ENCODE data around the gene RPTOR. TPM values are rescaled to one million over a fixed set of nuclear protein-coding genes. Genes with fewer than 3 reads are reported as not detected.

Gene RPTOR
- total RNA-seq, 1 experiment from 2014 or later = 25.1 TPM

DNA sequence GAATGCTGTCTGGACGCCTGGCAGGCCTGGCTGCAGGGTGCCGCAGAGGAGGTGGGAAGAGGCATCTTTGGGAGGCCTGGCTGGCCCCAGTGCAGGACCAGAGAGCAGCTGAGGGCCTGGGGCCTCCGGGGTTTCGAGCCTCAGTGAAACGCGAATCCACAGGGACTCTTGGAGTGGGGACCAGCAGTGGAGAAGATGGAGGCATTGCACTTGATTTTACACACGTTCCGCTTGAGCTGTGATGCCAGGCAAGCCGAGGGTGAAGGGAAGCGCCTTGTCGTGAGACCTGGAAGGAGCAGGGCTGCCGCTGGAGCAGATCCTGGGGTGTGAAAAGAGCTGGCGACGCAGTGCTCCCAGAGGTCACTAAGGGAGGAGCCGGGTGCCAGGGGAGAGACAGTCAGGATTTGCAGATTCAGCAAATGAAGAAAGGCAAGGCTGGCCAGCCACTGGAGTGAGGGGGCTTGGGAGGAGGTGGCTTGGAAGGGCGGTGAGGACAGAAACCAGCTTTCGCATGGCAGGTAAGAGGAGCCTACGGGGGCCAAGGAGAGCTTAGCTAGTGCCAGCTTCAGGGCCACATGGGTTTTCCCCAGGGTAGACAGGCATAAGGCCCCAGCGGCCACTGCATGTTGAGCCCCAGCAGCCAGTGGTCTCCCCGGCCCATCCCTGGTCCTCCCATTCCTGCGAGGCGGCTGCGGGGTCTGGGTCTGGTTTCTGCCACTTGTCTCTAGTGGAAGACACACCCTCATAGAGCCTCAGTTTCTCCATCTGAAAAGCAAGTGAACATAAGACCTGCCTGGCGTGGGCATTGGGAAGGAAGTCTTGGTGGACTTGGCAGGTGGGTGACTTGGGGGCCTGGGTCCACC lies 271.8 kb downstream of the RPTOR start:
- no peak overlapping the region for H2BK12ac ChIP-seq (ENCODE audit: insufficient read length, low read depth, low read length)
- H4K20me1 ChIP-seq (ENCODE audit: control insufficient read depth, insufficient read depth, insufficient read length) = no peaks in the 10 kb centered on the region
- Mint-ChIP-seq H3K27me3 (ENCODE audit: low read depth) (no peaks in the 10 kb centered on the region), H3K4me3 (no peak overlapping the region), H3K27ac (peak overlapping the region in 2 of 3 experiments; percentile 34 to 59; a peak in 4 of 7 replicates), H3K36me3 (ENCODE audit: insufficient read depth in 1 of 3, low read depth in 3 of 3) (no peaks in the 10 kb centered on the region), H3K9me3 (no peaks in the 10 kb centered on the region), H3K4me1 (peaks cover 16 to 23% of the 10 kb centered on the region in 2 experiments)
- H3K56ac ChIP-seq (ENCODE audit: insufficient read length, low read depth, low read length) = no peak overlapping the region
- H2BK20ac ChIP-seq (ENCODE audit: low read depth, low read length, poor library complexity, severe bottlenecking) = no peak overlapping the region
- no peak overlapping the region for H2AFZ ChIP-seq (ENCODE audit: low read length)
- H3K27ac ChIP-seq (ENCODE audit: insufficient read length, low read depth, low read length) = no peak overlapping the region
- no peak overlapping the region for H4K5ac ChIP-seq (ENCODE audit: insufficient read length, low read depth, low read length)
- no peak for DNase-seq
- no peak overlapping the region for H4K91ac ChIP-seq (ENCODE audit: insufficient read length, low read depth, low read length)
- H3K23me2 ChIP-seq (ENCODE audit: insufficient read length, low read depth, low read length, poor library complexity, severe bottlenecking) = no peaks in the 10 kb centered on the region
- H2AK5ac ChIP-seq (ENCODE audit: insufficient read length, low read length) = no peak overlapping the region
- no peak overlapping the region for H3K4me2 ChIP-seq (ENCODE audit: insufficient read depth, insufficient read length, low read length)
- no peaks in the 10 kb centered on the region for H3K4me1 ChIP-seq (ENCODE audit: insufficient read depth, low read length)
- no peak overlapping the region for H2BK120ac ChIP-seq (ENCODE audit: low read depth, low read length, poor library complexity, severe bottlenecking)
- no peaks in the 10 kb centered on the region for H3K9me3 ChIP-seq (ENCODE audit: control insufficient read depth, low read depth, low read length)
- H3K27me3 ChIP-seq (ENCODE audit: insufficient read depth, low read length) = no peaks in the 10 kb centered on the region
- no peak overlapping the region for H3K4ac ChIP-seq (ENCODE audit: low read depth, low read length)
- H3T11ph ChIP-seq (ENCODE audit: low read length) = no peak overlapping the region
- WGBS (ENCODE audit: extremely low coverage, insufficient read length, low lambda C conversion rate) = no CpG with 5 or more reads among the region's 24 CpGs
- no peak overlapping the region for H3K23ac ChIP-seq (ENCODE audit: insufficient read length, low read depth, low read length)
- TF ChIP-seq, protein P1, sequence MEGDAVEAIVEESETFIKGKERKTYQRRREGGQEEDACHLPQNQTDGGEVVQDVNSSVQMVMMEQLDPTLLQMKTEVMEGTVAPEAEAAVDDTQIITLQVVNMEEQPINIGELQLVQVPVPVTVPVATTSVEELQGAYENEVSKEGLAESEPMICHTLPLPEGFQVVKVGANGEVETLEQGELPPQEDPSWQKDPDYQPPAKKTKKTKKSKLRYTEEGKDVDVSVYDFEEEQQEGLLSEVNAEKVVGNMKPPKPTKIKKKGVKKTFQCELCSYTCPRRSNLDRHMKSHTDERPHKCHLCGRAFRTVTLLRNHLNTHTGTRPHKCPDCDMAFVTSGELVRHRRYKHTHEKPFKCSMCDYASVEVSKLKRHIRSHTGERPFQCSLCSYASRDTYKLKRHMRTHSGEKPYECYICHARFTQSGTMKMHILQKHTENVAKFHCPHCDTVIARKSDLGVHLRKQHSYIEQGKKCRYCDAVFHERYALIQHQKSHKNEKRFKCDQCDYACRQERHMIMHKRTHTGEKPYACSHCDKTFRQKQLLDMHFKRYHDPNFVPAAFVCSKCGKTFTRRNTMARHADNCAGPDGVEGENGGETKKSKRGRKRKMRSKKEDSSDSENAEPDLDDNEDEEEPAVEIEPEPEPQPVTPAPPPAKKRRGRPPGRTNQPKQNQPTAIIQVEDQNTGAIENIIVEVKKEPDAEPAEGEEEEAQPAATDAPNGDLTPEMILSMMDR (conservative IDR thresholded peaks at IDR 0.05) = no peak
- H4K8ac ChIP-seq (replicated peaks; ENCODE audit: insufficient read length, low read depth, low read length) = no peak overlapping the region
- no peaks in the 10 kb centered on the region for H3K79me1 ChIP-seq (ENCODE audit: insufficient read depth, low read depth, low read length, poor library complexity, severe bottlenecking)
- no peak overlapping the region for H3K18ac ChIP-seq (ENCODE audit: insufficient read length, low read depth, low read length)
- no peak overlapping the region; the same call in 1 of the 2 replicates for H3K14ac ChIP-seq (ENCODE audit: insufficient read depth, low read length)
- no peak overlapping the region for H3K9ac ChIP-seq (ENCODE audit: extremely low read depth, insufficient read length, low read length)
- no peak overlapping the region for H2BK5ac ChIP-seq (ENCODE audit: insufficient read length, low read length)
- no peak overlapping the region for H2BK15ac ChIP-seq (ENCODE audit: low read depth, low read length)
- H3K79me2 ChIP-seq (ENCODE audit: insufficient read depth, low read length) = no peaks in the 10 kb centered on the region

All from H9 (cell line).